HL-60 (cell line): ENCODE results near the gene ATP5PO.

Source experiments
- POLR2AphosphoS5 ChIP-seq: IDR thresholded peaks from 2 replicates; pipeline ENCODE4 v1.6.1; 2012; ENCODE audit warnings: low read depth
- REST ChIP-seq: IDR thresholded peaks from 2 replicates; pipeline ENCODE4 v1.6.1; 2012; ENCODE audit warnings: low read depth; ENCODE audit not compliant: insufficient replicate concordance
- TF ChIP-seq, protein P1 (sequence below): IDR thresholded peaks from one replicate; pipeline ENCODE4 v1.5.1; 2011; ENCODE audit warnings: low read length, control low read depth, inconsistent platforms; ENCODE audit not compliant: insufficient read depth

DNA sequence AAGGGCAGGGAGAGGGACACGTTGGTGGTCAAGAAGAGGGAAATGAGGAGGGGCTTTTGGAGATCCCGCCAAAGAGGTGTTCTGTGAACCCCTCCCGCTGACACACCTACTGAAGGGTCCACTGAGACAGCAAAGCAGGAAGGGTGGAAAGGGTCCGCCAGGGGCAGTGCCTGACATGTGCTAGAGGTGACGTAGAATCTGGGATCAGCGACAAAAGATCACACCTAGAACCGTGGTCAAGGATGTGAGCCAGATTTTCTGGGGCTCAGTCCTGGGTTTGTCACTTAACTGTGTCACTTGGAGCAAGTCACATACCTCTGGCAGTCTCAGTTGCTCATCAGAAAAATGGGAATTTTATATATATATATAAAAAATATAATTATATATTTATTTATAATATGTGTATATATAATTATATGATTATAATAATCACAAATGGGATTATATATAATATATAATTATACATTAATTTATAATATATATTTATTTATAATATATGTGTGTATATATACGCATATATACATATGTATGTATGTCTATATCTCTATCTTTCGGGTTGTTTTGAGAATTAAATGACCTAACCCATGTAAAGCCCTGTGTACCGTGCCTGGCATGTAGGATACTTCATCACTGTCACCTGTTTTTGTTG is 35.0 kb upstream of the ATP5PO start:
- TF ChIP-seq, protein P1, sequence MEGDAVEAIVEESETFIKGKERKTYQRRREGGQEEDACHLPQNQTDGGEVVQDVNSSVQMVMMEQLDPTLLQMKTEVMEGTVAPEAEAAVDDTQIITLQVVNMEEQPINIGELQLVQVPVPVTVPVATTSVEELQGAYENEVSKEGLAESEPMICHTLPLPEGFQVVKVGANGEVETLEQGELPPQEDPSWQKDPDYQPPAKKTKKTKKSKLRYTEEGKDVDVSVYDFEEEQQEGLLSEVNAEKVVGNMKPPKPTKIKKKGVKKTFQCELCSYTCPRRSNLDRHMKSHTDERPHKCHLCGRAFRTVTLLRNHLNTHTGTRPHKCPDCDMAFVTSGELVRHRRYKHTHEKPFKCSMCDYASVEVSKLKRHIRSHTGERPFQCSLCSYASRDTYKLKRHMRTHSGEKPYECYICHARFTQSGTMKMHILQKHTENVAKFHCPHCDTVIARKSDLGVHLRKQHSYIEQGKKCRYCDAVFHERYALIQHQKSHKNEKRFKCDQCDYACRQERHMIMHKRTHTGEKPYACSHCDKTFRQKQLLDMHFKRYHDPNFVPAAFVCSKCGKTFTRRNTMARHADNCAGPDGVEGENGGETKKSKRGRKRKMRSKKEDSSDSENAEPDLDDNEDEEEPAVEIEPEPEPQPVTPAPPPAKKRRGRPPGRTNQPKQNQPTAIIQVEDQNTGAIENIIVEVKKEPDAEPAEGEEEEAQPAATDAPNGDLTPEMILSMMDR = no peak
- TF ChIP-seq POLR2AphosphoS5 (no peak), REST (no peak)
